Astrocyte of the spinal cord (primary cell): ENCODE measurements around the gene AGBL5.

ENCODE experiments used
- DNase-seq: peaks from one replicate; pipeline ENCODE4 v3.0.0; 2011; ENCODE audit warnings: low read depth, low spot score
- H3K4me3 ChIP-seq: 2 replicates; pipeline ENCODE4 v1.5.1; 2011; ENCODE audit warnings: low read depth, mild to moderate bottlenecking, low read length, moderate library complexity
- CTCF ChIP-seq: IDR thresholded peaks from 2 replicates; pipeline ENCODE4 v1.5.1; 2012; ENCODE audit warnings: low read depth, mild to moderate bottlenecking, low read length, inconsistent platforms
- in situ Hi-C: cut with HindIII; loops from 2 replicates; pipeline ENCODE4 v1.10.0; 2017; ENCODE audit warnings: low sequenced_read_pairs

The AGBL5 gene

GRCh38 chr2:27058210-27058609, 6.7 kb downstream of the AGBL5 start:
- in situ Hi-C loops: no loop called here
- TF ChIP-seq CTCF: no peak
- DNase-seq: no peak
- H3K4me3 ChIP-seq: no peak overlapping the region

- TF ChIP-seq CTCF: no peak
- no peak for DNase-seq
- H3K4me3 ChIP-seq: no peak overlapping the region
- in situ Hi-C loops: no loop called here
Observed at GRCh38 chr2:27059141-27059820, 7.8 kb downstream of the AGBL5 start.

GRCh38 chr2:27060323-27060722, 8.9 kb downstream of the AGBL5 start:
- H3K4me3 ChIP-seq: no peak overlapping the region
- no peak for DNase-seq
- in situ Hi-C loops: no loop called here
- TF ChIP-seq CTCF: no peak

GRCh38 chr2:27065128-27065527, 13.7 kb downstream of the AGBL5 start:
- in situ Hi-C loops: no loop called here
- no peak for DNase-seq
- no peak for TF ChIP-seq CTCF
- no peak overlapping the region for H3K4me3 ChIP-seq

- DNase-seq: no peak
- in situ Hi-C loops: no loop called here
- TF ChIP-seq CTCF: no peak
- H3K4me3 ChIP-seq: no peak overlapping the region
Observed at GRCh38 chr2:27067385-27067784, 15.9 kb downstream of the AGBL5 start.

GRCh38 chr2:27069436-27069835, 18.0 kb downstream of the AGBL5 start:
- H3K4me3 ChIP-seq: peak overlapping the region; percentile 99
- no peak for TF ChIP-seq CTCF
- no peak for DNase-seq
- in situ Hi-C loops: no loop called here
